Testis (tissue), 2 donors: ENCODE measurements around the gene RXRA.

Experiments
- CTCF ChIP-seq, 3 experiments: fragments of 450-650 bp in 2 of 3; fragments of 200-600 bp in 1 of 3; sonication (generic) in 1 of 3; IDR thresholded peaks; one replicate each; pipeline ENCODE4 v1.5.1; 2016 to 2019; ENCODE audit warnings: antibody characterized with exemption in 3 of 3, mild to moderate bottlenecking in 2 of 3, moderate library complexity in 1 of 3
- POLR2A ChIP-seq: fragments of 450-650 bp; IDR thresholded peaks from one replicate; pipeline ENCODE4 v1.6.1; 2017; ENCODE audit warnings: antibody characterized with exemption, mild to moderate bottlenecking, moderate library complexity

- no peak for TF ChIP-seq CTCF (IDR thresholded peaks at IDR 0.05)
- TF ChIP-seq POLR2A, result no peak
These were observed 159.9 kb downstream of the RXRA start for GRCh38 chr9:134486143-134486591.
